Measurements from ENCODE around the gene GATM.

GATM gene

GRCh38 chr15:45378149-45378912 is at the start of gene GATM:
Gene GATM, minus strand, starts transcription at chr15:45378544. Its CDS starts 91 bp downstream, at chr15:45378453.
- in situ Hi-C loops (cut with HindIII; ENCODE audit: low sequenced_read_pairs), result no loop called here
- TF ChIP-seq, protein P1, sequence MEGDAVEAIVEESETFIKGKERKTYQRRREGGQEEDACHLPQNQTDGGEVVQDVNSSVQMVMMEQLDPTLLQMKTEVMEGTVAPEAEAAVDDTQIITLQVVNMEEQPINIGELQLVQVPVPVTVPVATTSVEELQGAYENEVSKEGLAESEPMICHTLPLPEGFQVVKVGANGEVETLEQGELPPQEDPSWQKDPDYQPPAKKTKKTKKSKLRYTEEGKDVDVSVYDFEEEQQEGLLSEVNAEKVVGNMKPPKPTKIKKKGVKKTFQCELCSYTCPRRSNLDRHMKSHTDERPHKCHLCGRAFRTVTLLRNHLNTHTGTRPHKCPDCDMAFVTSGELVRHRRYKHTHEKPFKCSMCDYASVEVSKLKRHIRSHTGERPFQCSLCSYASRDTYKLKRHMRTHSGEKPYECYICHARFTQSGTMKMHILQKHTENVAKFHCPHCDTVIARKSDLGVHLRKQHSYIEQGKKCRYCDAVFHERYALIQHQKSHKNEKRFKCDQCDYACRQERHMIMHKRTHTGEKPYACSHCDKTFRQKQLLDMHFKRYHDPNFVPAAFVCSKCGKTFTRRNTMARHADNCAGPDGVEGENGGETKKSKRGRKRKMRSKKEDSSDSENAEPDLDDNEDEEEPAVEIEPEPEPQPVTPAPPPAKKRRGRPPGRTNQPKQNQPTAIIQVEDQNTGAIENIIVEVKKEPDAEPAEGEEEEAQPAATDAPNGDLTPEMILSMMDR (IDR thresholded peaks at IDR 0.05; ENCODE audit: low read depth, low read length), result peak; percentile 52
- peak within 1 kb of the TSS; percentile 26 for H3K4me3 ChIP-seq (ENCODE audit: low read depth, low read length)
- DNase-seq (ENCODE audit: low read depth, low spot score), result peak; percentile 82

DNA sequence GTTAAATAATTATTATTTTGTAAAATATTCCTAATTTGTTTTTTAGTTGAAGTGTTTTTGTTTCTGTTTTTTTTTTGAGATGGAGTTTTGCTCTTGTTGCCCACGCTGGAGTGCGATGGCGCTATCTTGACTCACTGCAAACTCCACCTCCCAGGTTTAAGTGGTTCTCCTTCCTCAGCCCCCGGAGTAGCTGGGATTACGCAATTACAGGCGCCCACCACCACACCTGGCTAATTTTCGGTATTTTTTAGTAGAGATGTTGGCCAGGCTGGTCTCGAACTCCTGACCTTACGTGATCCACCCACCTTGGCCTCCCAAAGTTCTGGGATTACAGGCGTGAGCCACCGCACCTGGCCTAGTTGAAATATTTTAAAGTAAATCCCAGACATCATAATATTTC is 48.7 kb upstream of the GATM start:
- TF ChIP-seq, protein P1 (IDR thresholded peaks at IDR 0.05; ENCODE audit: low read depth, low read length), result no peak
- H3K4me3 ChIP-seq (ENCODE audit: low read depth, low read length), result no peak overlapping the region
- no peak for DNase-seq (ENCODE audit: low read depth, low spot score)
- in situ Hi-C loops (cut with HindIII; ENCODE audit: low sequenced_read_pairs), result no loop called here

GRCh38 chr15:45425135-45425534 is 46.8 kb upstream of the GATM start:
- in situ Hi-C loops (cut with HindIII; ENCODE audit: low sequenced_read_pairs), result no loop called here
- DNase-seq (ENCODE audit: low read depth, low spot score), result peak; percentile 51
- no peak overlapping the region for H3K4me3 ChIP-seq (ENCODE audit: low read depth, low read length)
- TF ChIP-seq, protein P1 (IDR thresholded peaks at IDR 0.05; ENCODE audit: low read depth, low read length), result no peak

GRCh38 chr15:45424429-45424828 is 46.1 kb upstream of the GATM start:
- in situ Hi-C loops (cut with HindIII; ENCODE audit: low sequenced_read_pairs), result no loop called here
- TF ChIP-seq, protein P1 (IDR thresholded peaks at IDR 0.05; ENCODE audit: low read depth, low read length), result no peak
- H3K4me3 ChIP-seq (ENCODE audit: low read depth, low read length), result no peak overlapping the region
- DNase-seq (ENCODE audit: low read depth, low spot score), result no peak

- TF ChIP-seq, protein P1 (IDR thresholded peaks at IDR 0.05; ENCODE audit: low read depth, low read length), result no peak
- H3K4me3 ChIP-seq (ENCODE audit: low read depth, low read length), result no peak overlapping the region
- DNase-seq (ENCODE audit: low read depth, low spot score), result no peak
- in situ Hi-C loops (cut with HindIII; ENCODE audit: low sequenced_read_pairs), result no loop called here
These were observed 39.1 kb upstream of the GATM start for GRCh38 chr15:45417303-45417950.

DNA sequence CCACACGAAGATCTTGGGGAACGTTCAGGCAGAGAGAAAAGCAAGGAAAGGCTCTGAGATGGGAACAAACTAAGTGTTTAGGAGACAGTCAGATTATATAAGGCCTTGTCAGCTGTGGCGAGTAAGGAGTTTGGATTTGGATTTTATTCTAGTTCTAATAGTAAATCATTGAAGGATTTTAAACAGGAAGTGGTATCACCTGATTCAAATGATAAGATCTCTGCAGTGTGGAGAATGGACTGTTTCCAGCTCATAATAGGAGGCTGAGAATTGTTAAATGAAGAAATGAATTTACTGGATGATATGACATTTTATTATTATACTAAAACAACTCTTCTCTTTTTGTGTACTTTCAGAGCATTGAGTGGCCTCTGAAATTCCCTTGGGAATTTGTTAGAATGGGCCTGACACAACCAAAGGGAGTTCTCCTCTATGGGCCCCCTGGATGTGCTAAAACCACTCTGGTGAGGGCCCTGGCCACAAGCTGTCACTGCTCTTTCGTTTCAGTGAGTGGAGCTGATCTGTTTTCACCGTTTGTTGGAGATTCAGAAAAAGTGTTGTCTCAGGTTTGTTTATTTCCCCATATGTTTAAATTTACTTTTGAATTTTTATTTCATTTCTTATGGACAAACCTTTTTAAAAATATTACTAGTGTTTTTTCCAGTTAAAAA is 36.0 kb upstream of the GATM start:
- no peak for DNase-seq (ENCODE audit: low read depth, low spot score)
- TF ChIP-seq, protein P1 (IDR thresholded peaks at IDR 0.05; ENCODE audit: low read depth, low read length), result no peak
- in situ Hi-C loops (cut with HindIII; ENCODE audit: low sequenced_read_pairs), result no loop called here
- no peak overlapping the region for H3K4me3 ChIP-seq (ENCODE audit: low read depth, low read length)
